Effector CD8-positive, alpha-beta T cell (primary cell): ENCODE measurements around the gene NUDCD2.
"Not testable (repeated sequence)": the region's sequence is repeated elsewhere in the genome, so short reads cannot be mapped to it uniquely, and the experiment has no call there.

Source experiments
- DNase-seq: peaks from one replicate; lab custom pipeline; 2025; lab: John Stamatoyannopoulos, UW

Gene NUDCD2

DNA sequence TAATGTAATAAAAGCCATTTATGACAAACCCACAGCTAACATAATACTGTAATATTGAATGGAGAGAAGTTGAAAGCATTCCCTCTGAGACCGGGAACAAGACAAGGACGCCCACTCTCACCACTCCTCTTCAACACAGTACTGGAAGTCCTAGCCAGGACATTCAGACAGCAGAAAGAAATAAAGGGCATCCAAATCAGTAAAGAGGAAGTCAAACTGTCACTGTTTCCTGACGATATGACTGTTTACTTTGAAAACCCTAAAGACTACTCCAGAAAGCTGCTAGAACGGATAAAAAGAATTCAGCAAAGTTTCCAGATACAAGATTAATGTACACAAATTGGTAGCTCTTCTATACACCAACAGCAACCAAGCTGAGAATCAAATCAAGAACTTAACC is 33.8 kb downstream of the NUDCD2 start:
- DNase-seq = not testable (repeated sequence)

- no peak for DNase-seq
Measured at GRCh38 chr5:163424836-163425235, 35.1 kb downstream of the NUDCD2 start.

DNA sequence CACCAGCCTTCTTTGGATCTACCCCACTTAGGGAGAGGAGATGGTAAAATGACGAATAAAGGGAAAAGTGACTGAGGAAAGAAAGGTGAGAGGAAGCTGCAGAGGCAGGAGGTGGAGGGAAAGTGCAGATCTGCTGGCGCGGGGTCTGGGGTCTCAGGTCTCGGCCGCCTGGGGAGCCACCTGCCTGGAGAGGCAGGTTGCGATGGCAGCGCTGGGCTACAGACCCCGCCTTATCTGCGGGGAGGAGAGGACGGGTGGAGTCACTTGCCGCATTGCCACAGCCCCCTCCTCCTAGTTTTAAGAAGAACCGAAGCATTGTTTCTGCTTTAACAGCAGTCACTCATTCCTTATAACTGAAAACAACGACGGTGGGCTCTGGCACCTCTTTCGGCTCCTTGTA is 44.2 kb downstream of the NUDCD2 start:
- DNase-seq = not testable (repeated sequence)

GRCh38 chr5:163410505-163410904 is 49.4 kb downstream of the NUDCD2 start:
- no peak for DNase-seq

DNA sequence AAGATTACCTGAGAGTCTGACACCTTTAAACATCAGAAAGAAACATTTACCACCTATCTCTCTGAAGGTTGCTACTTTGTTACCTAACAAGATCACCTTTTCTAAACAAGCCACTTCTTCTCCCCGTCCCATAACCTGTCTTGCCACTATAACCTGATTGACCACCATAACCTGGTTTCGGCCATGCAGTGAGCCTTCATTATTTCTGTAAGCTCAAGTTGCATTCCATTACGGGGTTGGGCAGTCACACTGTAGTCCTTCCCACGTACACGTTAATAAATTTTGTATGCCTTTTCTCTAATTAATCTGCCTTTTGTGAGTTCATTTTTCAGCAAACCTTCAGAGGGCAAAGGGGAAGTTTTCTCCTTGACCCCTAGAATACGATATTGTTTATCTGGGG is 50.5 kb downstream of the NUDCD2 start:
- DNase-seq = no peak

GRCh38 chr5:163408311-163408923 is 51.5 kb downstream of the NUDCD2 start:
- peak; percentile 34 for DNase-seq

DNA sequence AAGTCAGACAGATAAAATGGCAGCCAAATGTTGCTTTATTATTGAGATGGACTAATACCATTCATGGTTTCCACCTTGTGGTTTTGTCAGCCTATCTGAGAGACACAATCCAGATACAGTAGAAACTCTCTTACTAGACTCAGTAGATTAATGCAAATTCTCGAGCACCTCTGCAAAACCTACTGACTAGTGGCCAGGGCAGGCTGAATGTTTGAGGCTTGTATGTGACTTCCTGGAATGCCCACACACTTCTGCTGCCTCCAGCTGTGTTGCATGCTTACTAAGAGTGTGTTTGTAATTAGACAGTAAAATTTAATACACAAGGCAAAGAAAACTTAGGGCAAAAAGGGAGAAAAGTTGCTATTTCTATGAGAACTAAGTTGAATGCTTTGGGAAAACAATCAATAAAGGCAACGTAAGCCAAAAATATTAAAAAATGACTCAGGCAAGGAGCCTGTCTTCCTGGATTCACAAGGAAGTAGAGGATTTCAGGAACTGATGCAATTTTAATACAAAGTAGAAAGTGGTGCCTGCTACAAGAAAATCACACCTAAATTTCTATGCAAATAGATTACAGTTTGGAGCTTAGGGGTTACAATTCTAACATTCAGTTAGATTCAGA is 52.8 kb downstream of the NUDCD2 start:
- no peak for DNase-seq

GRCh38 chr5:163404364-163405173 is 55.3 kb downstream of the NUDCD2 start:
- DNase-seq = no peak

DNA sequence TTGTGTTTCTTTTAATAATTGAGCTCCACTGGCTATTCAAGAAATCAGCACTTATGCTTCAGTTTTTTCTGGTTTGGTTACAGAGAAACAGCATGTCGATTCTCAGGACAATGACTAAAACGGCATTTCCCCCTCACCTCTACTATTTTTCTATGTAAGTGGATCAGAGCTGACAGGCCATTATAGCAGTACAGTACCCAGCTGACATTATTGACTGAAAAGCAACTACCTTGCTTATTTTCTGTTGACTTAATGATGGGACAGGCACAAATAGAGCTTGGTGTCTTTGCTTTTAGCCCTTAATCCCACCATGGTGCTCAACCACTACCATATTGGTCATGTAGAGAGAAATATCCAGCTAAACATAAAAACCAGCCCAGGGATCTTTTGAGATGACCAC is 57.9 kb downstream of the NUDCD2 start:
- DNase-seq = no peak

GRCh38 chr5:163401271-163401670 is 58.6 kb downstream of the NUDCD2 start:
- no peak for DNase-seq

DNA sequence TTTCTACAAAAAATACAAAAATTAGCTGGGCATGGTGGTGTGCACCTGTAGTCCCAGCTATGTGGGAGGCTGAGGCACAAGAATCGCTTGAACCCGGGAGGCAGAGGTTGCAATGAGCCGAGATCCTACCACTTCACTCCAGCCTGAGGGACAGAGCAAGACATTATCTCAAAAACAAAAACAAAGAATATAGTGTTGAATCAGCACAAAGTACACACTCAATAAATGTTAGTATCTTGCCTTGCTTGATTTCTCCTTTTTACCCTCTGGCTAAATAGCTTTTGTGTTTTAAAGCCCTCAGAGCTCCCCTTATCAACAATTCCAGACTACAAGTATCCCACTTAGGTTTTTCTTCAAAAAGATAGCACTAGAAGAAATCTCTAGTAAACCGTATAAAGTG is 60.0 kb downstream of the NUDCD2 start:
- DNase-seq = no peak

- DNase-seq = no peak
Measured at GRCh38 chr5:163397354-163397753, 62.5 kb downstream of the NUDCD2 start.

GRCh38 chr5:163396818-163397340 is 63.0 kb downstream of the NUDCD2 start:
- DNase-seq = not testable (repeated sequence)
